ENCODE data around the gene PRKG1.
"Not testable (repeated sequence)": the region's sequence is repeated elsewhere in the genome, so short reads cannot be mapped to it uniquely, and the experiment has no call there.

PRKG1 gene

GRCh38 chr10:51683031-51683691 is 608.9 kb downstream of the PRKG1 start:
- no peak for DNase-seq

- DNase-seq, result no peak
These were observed 611.5 kb downstream of the PRKG1 start for GRCh38 chr10:51685768-51686167.

- no peak for DNase-seq
These were observed 613.0 kb downstream of the PRKG1 start for GRCh38 chr10:51687296-51687695.

GRCh38 chr10:51688826-51689225 is 614.5 kb downstream of the PRKG1 start:
- DNase-seq, result not testable (repeated sequence)

GRCh38 chr10:51689536-51689935 is 615.2 kb downstream of the PRKG1 start:
- no peak for DNase-seq

GRCh38 chr10:51691135-51691534 is 616.8 kb downstream of the PRKG1 start:
- DNase-seq, result no peak

- DNase-seq, result no peak
These were observed 619.9 kb downstream of the PRKG1 start for GRCh38 chr10:51694086-51694768.

- DNase-seq, result no peak
These were observed 622.0 kb downstream of the PRKG1 start for GRCh38 chr10:51696251-51696650.

- DNase-seq, result no peak
These were observed 624.3 kb downstream of the PRKG1 start for GRCh38 chr10:51698473-51699063.

GRCh38 chr10:51699145-51699474 is 624.8 kb downstream of the PRKG1 start:
- peak in 1 of 2 donors; percentile 63 for DNase-seq

- DNase-seq, result peak; percentile 84 to 95
These were observed 625.4 kb downstream of the PRKG1 start, which contains the start of gene CSTF2T for GRCh38 chr10:51699475-51700227. Gene CSTF2T, minus strand, starts transcription at chr10:51699595. Its CDS starts 46 bp downstream, at chr10:51699549.

GRCh38 chr10:51700228-51700817 is 626.0 kb downstream of the PRKG1 start:
- no peak for DNase-seq

- no peak for DNase-seq
These were observed 631.5 kb downstream of the PRKG1 start for GRCh38 chr10:51705774-51706173.

GRCh38 chr10:51706225-51706624 is 631.9 kb downstream of the PRKG1 start:
- no peak for DNase-seq

- no peak for DNase-seq
These were observed 633.1 kb downstream of the PRKG1 start for GRCh38 chr10:51707392-51707791.

- no peak for DNase-seq
These were observed 633.6 kb downstream of the PRKG1 start for GRCh38 chr10:51707821-51708424.

- no peak for DNase-seq
These were observed 634.3 kb downstream of the PRKG1 start for GRCh38 chr10:51708609-51709008.

- DNase-seq, result no peak
These were observed 635.2 kb downstream of the PRKG1 start for GRCh38 chr10:51709324-51709972.

GRCh38 chr10:51711519-51711891 is 637.2 kb downstream of the PRKG1 start:
- no peak for DNase-seq

- no peak for DNase-seq
These were observed 642.7 kb downstream of the PRKG1 start for GRCh38 chr10:51716981-51717380.

- DNase-seq, result peak in 1 of 2 donors; percentile 44
These were observed 644.6 kb downstream of the PRKG1 start for GRCh38 chr10:51718804-51719291.

- no peak for DNase-seq
These were observed 649.8 kb downstream of the PRKG1 start for GRCh38 chr10:51724038-51724437.

Measured in inflammatory macrophage treated with lipopolysaccharide for 1 hour (primary cell).